Measurements from ENCODE around the gene DPEP1.

DNA sequence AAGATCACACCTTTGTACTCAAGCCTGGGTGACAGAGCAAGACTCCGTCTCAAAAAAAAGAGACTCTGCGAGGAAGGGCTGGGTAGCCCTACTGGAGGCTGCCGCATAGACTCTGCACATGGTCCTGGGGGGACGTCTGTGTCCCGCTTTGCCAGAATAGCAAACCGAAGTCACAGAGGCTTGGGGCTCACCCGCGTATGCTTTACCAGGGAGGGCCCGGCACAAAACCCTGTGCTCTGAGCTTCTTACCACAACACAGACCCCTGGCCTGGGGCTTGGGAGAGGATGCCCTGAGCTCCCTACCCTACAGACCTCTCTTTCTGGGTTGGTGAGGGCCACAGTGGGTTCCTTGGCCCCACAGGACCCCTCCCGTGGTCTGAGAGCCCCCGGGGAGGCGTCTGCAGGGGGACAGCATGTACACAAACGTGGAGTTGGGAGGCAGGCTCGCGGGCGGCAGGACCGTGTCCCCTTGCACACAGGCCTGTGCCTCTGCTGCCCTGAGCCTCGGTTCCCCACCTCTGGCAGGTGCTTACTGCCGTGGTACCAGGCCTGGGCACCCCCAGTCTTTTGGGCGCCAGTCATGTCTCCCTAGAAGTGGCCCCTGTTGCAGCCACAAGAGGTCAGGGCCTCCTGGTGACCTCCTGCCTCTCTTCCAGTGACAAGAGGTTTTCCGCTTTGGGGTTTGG is 24.1 kb upstream of the DPEP1 start:
- TF ChIP-seq, protein P1, sequence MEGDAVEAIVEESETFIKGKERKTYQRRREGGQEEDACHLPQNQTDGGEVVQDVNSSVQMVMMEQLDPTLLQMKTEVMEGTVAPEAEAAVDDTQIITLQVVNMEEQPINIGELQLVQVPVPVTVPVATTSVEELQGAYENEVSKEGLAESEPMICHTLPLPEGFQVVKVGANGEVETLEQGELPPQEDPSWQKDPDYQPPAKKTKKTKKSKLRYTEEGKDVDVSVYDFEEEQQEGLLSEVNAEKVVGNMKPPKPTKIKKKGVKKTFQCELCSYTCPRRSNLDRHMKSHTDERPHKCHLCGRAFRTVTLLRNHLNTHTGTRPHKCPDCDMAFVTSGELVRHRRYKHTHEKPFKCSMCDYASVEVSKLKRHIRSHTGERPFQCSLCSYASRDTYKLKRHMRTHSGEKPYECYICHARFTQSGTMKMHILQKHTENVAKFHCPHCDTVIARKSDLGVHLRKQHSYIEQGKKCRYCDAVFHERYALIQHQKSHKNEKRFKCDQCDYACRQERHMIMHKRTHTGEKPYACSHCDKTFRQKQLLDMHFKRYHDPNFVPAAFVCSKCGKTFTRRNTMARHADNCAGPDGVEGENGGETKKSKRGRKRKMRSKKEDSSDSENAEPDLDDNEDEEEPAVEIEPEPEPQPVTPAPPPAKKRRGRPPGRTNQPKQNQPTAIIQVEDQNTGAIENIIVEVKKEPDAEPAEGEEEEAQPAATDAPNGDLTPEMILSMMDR (IDR thresholded peaks at IDR 0.05; ENCODE audit: low read depth, low read length) = no peak
- TF ChIP-seq EZH2phosphoT487 (IDR thresholded peaks at IDR 0.05; ENCODE audit: low read depth) = no peak
